ENCODE results near the gene PLCL1. TPM values are rescaled to one million over a fixed set of nuclear protein-coding genes. Genes with fewer than 3 reads are reported as not detected.

Gene PLCL1
- total RNA-seq, 1 experiment from 2014 or later, result not detected

DNA sequence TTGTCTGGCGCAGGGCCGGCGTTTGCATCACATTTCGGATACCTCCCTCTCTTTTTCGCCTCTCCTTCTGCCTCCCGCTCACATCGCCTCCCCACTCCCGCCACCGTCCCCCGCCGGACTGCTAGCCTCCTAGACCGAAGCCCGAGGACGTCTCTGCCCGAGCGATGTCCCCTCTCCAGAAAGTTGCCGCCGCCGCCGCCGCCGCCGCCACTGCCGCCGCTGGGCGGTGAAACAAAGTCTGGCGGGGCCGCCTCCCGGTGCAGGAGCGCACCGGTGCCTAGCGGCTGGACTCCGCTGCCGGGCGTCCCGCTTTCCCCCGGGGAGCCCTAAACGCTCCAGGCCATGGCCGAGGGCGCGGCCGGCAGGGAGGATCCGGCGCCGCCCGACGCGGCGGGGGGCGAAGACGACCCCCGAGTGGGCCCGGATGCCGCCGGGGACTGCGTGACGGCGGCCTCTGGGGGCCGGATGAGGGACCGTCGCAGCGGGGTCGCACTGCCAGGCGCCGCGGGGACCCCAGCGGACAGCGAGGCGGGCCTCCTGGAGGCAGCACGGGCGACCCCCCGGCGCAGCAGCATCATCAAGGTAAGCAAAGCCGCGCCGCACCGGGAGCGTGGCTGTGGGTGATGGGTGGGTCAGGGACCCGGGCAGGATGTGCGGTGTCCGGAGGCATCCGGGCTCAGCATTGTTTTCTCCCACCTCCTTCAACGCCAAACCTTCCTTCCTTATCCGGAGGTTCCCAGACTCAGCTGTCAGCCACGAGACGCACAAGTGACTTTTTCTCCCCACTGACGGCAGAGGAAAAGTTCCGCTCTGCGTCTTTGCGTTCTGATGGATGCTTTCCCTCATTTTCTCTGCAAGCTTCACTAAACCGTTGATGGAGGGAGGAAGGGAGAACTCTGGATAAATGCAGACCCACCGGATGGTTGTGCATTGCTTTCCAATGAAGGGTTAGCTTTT lies 643 bp downstream of the PLCL1 start:
- Histone ChIP-seq H4K20me1 (ENCODE audit: insufficient read depth) (no peaks in the 10 kb centered on the region), H3K27me3 (ENCODE audit: insufficient read depth, low read depth) (peaks cover 22% of the 10 kb centered on the region), H3K4me1 (replicated peaks; ENCODE audit: insufficient read depth) (no peaks in the 10 kb centered on the region), H3K9me3 (ENCODE audit: insufficient read depth, low read depth) (no peaks in the 10 kb centered on the region; the same call in 1 of the 2 replicates), H3K9me2 (ENCODE audit: insufficient read depth) (no peaks in the 10 kb centered on the region), H2AFZ (0 out of 2 replicates have a peak overlapping the region, but pooled peaks have one; percentile 60), H3K79me2 (ENCODE audit: low read depth) (no peaks in the 10 kb centered on the region), H3K4me3 (peak overlapping the region; percentile 41; the same call in 1 of the 2 replicates), H3F3A (ENCODE audit: insufficient read depth, low read depth) (no peaks in the 10 kb centered on the region), H3K27ac (no peak overlapping the region), H3K4me2 (peak overlapping the region; percentile 74), H3K36me3 (ENCODE audit: low read depth) (no peaks in the 10 kb centered on the region)
- intact Hi-C loops (cut with micrococcal nuclease; ENCODE audit: unreplicated experiment), result loop anchor here (1.0 kb wide), 1 partner anchor 491 kb away; no protein-coding TSS in a partner anchor
- CTCF ChIA-PET, result no interaction called here
- TF ChIP-seq EZH2 (IDR thresholded peaks at IDR 0.05; ENCODE audit: low read depth), result no peak
- TF ChIP-seq, protein P1, sequence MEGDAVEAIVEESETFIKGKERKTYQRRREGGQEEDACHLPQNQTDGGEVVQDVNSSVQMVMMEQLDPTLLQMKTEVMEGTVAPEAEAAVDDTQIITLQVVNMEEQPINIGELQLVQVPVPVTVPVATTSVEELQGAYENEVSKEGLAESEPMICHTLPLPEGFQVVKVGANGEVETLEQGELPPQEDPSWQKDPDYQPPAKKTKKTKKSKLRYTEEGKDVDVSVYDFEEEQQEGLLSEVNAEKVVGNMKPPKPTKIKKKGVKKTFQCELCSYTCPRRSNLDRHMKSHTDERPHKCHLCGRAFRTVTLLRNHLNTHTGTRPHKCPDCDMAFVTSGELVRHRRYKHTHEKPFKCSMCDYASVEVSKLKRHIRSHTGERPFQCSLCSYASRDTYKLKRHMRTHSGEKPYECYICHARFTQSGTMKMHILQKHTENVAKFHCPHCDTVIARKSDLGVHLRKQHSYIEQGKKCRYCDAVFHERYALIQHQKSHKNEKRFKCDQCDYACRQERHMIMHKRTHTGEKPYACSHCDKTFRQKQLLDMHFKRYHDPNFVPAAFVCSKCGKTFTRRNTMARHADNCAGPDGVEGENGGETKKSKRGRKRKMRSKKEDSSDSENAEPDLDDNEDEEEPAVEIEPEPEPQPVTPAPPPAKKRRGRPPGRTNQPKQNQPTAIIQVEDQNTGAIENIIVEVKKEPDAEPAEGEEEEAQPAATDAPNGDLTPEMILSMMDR (conservative IDR thresholded peaks at IDR 0.05), result no peak
- POLR2A ChIA-PET (ENCODE audit: unreplicated experiment), result interaction anchor here (0.6 kb wide), 1 partner anchor 58 kb away, joined by 3 read pairs; no protein-coding TSS in a partner anchor
- no peak for DNase-seq
- BruUV-seq (replicated peaks), result no TSS peak

DNA sequence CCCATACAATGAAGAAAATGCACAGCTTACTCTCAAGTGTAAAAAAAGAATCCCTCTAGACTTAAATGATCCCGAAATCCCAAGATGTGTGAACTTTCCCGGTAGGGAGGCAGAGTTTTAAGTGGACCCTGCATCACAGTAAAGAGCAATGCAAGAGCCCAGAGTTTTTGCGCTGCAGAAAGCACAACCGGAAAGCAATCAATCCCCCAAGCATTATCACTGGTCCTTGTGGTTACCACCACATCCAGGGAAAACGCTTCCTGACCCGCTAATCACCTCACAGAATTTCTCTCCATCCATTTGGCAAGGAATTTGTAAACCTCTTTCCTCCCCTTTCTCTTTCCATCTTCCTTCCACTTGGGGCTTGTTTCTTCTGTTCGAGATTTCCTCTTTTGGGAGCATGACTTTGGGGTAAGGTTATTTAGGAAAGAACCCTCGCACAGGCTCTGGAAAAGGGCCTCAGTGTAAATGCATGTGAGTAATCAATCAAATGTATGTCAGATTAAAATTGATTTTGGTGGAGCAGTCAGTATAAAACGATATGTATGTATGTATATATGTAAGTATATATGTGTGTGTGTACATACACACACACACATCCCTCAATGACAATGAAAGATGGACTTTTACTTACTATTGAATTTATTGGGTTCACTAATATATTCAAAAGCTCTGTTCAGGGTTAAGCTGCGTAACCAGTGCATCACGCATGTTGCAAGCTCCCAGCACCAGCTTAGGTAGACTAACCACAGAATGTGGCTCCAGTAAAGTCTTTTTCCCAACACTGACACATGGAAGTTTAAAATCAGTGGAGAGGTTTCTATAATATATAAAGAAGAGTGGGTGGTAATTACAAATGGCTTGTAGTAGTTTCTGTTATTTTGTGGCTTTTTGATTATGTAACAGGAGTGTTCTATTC lies 1.6 kb downstream of the PLCL1 start:
- ChIA-PET POLR2A (ENCODE audit: unreplicated experiment) (no interaction called here), CTCF (no interaction called here)
- no peaks in the 10 kb centered on the region for H3K4me1 ChIP-seq (replicated peaks; ENCODE audit: insufficient read depth)
- H2AFZ ChIP-seq, result no peak overlapping the region
- H3K9me3 ChIP-seq (ENCODE audit: insufficient read depth, low read depth), result no peaks in the 10 kb centered on the region
- no TSS peak for BruUV-seq (replicated peaks)
- no peaks in the 10 kb centered on the region for H3K79me2 ChIP-seq (ENCODE audit: low read depth)
- no peaks in the 10 kb centered on the region for H3K36me3 ChIP-seq (ENCODE audit: low read depth)
- H3F3A ChIP-seq (ENCODE audit: insufficient read depth, low read depth), result no peaks in the 10 kb centered on the region
- peaks cover 26% of the 10 kb centered on the region for H3K27me3 ChIP-seq (ENCODE audit: insufficient read depth, low read depth)
- H3K9me2 ChIP-seq (ENCODE audit: insufficient read depth), result no peaks in the 10 kb centered on the region
- no peak overlapping the region for H3K4me3 ChIP-seq
- no peaks in the 10 kb centered on the region for H4K20me1 ChIP-seq (ENCODE audit: insufficient read depth)
- intact Hi-C loops (cut with micrococcal nuclease; ENCODE audit: unreplicated experiment), result no loop called here
- no peak for DNase-seq
- H3K27ac ChIP-seq, result no peak overlapping the region
- no peak overlapping the region for H3K4me2 ChIP-seq
- TF ChIP-seq, protein P1 (conservative IDR thresholded peaks at IDR 0.05), result no peak
- TF ChIP-seq EZH2 (IDR thresholded peaks at IDR 0.05; ENCODE audit: low read depth), result no peak

DNA sequence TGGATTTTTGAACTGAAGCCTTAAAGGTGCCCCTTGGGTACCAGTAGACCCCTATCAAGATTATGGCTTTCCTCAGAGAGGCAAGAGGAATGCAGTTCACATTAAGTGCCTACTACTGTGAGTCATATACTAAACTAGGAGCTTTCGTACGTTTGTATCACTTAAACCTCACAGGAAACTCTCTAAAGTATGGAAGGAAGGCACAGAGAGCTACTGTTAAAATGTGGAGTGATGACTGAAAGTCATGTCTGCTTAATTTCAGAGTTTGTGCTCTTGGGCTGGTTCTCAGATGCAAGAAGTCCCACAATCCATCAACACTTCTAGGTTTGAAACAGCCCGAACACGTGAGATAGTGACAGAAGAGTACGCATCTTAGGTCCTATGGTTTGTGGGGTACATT lies 4.7 kb downstream of the PLCL1 start:
- Histone ChIP-seq H3K4me2 (no peak overlapping the region), H3K4me3 (no peak overlapping the region), H2AFZ (no peak overlapping the region), H4K20me1 (ENCODE audit: insufficient read depth) (no peaks in the 10 kb centered on the region), H3K79me2 (ENCODE audit: low read depth) (no peaks in the 10 kb centered on the region), H3K27me3 (ENCODE audit: insufficient read depth, low read depth) (peaks cover 22% of the 10 kb centered on the region), H3K9me3 (ENCODE audit: insufficient read depth, low read depth) (no peaks in the 10 kb centered on the region), H3K9me2 (ENCODE audit: insufficient read depth) (no peaks in the 10 kb centered on the region), H3F3A (ENCODE audit: insufficient read depth, low read depth) (no peaks in the 10 kb centered on the region), H3K4me1 (replicated peaks; ENCODE audit: insufficient read depth) (no peaks in the 10 kb centered on the region), H3K36me3 (ENCODE audit: low read depth) (no peaks in the 10 kb centered on the region), H3K27ac (no peak overlapping the region)
- ChIA-PET POLR2A (ENCODE audit: unreplicated experiment) (no interaction called here), CTCF (no interaction called here)
- BruUV-seq (replicated peaks), result no TSS peak
- intact Hi-C loops (cut with micrococcal nuclease; ENCODE audit: unreplicated experiment), result no loop called here
- no peak for DNase-seq
- TF ChIP-seq EZH2 (IDR thresholded peaks at IDR 0.05; ENCODE audit: low read depth), result no peak
- TF ChIP-seq, protein P1 (conservative IDR thresholded peaks at IDR 0.05), result no peak

Data from PC-9 (cell line).